Measurements from ENCODE around the gene RTN4RL1. TPM values are rescaled to one million over a fixed set of nuclear protein-coding genes. Genes with fewer than 3 reads are reported as not detected.
A peak's percentile ranks its signal among the peaks of the same experiment; 100 is the strongest.

Gene RTN4RL1
- total and polyA plus RNA-seq, 9 of the 15 experiments (the other 6 are each of a cell fraction or from before 2014, with no cell fraction given) = 0.04 to 0.06 (median 0.04) TPM; not detected in 5

- FAIRE-seq = no peak
- CTCF ChIA-PET (ENCODE audit: low intra/inter-chr PET ratio) = no interaction called here
- peaks cover 0 to 47% of the 10 kb centered on the region in 2 experiments; a peak in 2 of 5 replicates for H3K4me1 ChIP-seq (replicated peaks in 1 of 2; ENCODE audit: control insufficient read depth in 2 of 2, insufficient read depth in 2 of 2, low read length in 2 of 2)
- H3K36me3 ChIP-seq (ENCODE audit: control insufficient read depth, insufficient read depth, low read length) = no peaks in the 10 kb centered on the region; the same call in 2 of the 3 replicates
- no peak for ATAC-seq
- WGBS (ENCODE audit: insufficient coverage, low coverage, missing lambda C conversion rate) = 95% methylated on average over 7 of the region's 78 CpGs
- no TSS peak for BruUV-seq (replicated peaks)
- no peak overlapping the region for H3K4me2 ChIP-seq (ENCODE audit: insufficient read depth, low read length)
- intact Hi-C loops (cut with micrococcal nuclease) = loop anchor here (10.0 kb wide), 1 partner anchor 116 kb away; no protein-coding TSS in a partner anchor
- POLR2A ChIA-PET = interaction anchor here (0.6 to 0.7 kb wide), 2 partner anchors 26 to 96 kb away, joined by 3 read pairs; no protein-coding TSS in a partner anchor
- H3K27ac ChIP-seq (ENCODE audit: extremely low read depth, low read depth, low read length) = no peak overlapping the region
- no peak for DNase-seq (ENCODE audit: extremely low read depth in 1 of 4, low spot score in 3 of 4)
- H3K9me3 ChIP-seq (replicated peaks; ENCODE audit: control insufficient read depth, insufficient read depth, low read depth, low read length) = no peaks in the 10 kb centered on the region
- H3K4me3 ChIP-seq = no peak overlapping the region
- H4K20me1 ChIP-seq (replicated peaks; ENCODE audit: control insufficient read depth, insufficient read depth, low read length) = no peaks in the 10 kb centered on the region
- no peaks in the 10 kb centered on the region for H3K27me3 ChIP-seq (ENCODE audit: control insufficient read depth in 2 of 2, insufficient read depth in 2 of 2, low read length in 2 of 2)
- no peak overlapping the region for H3K9ac ChIP-seq (ENCODE audit: insufficient read depth in 1 of 2, low read depth in 2 of 2, low read length in 2 of 2)
- H3K79me2 ChIP-seq (ENCODE audit: control insufficient read depth, insufficient read depth, low read length) = no peaks in the 10 kb centered on the region
- H3K9me1 ChIP-seq (ENCODE audit: control insufficient read depth, insufficient read depth, low read length) = no peaks in the 10 kb centered on the region
- H2AFZ ChIP-seq (ENCODE audit: low read depth, low read length) = no peak overlapping the region
- in situ Hi-C loops (cut with MboI) = no loop called here
- TF ChIP-seq SMAD2 (IDR thresholded peaks at IDR 0.05; ENCODE audit: low read depth, low read length) = no peak
- no peak for TF ChIP-seq ZZZ3 (IDR thresholded peaks at IDR 0.05)
- TF ChIP-seq CXXC5 (CRISPR knock-in tag; IDR thresholded peaks at IDR 0.05) = no peak
- TF ChIP-seq ZFP30 (CRISPR knock-in tag; IDR thresholded peaks at IDR 0.05; ENCODE audit: borderline replicate concordance) = no peak
- TF ChIP-seq ZNF253 (CRISPR knock-in tag; conservative IDR thresholded peaks at IDR 0.05) = no peak
- TF ChIP-seq GTF2E2 (tag; IDR thresholded peaks at IDR 0.05) = no peak
- TF ChIP-seq ARID1B (IDR thresholded peaks at IDR 0.05) = no peak
- no peak for TF ChIP-seq ZNF717 (CRISPR knock-in tag; IDR thresholded peaks at IDR 0.05)
- no peak for TF ChIP-seq FOS (IDR thresholded peaks at IDR 0.05; ENCODE audit: extremely low read depth, insufficient read length)
- TF ChIP-seq ZNF586 (CRISPR knock-in tag; conservative IDR thresholded peaks at IDR 0.05) = no peak
- no peak for TF ChIP-seq SMAD1 (IDR thresholded peaks at IDR 0.05; ENCODE audit: low read depth, low read length, partially characterized antibody)
- TF ChIP-seq ZBTB43 (CRISPR knock-in tag; IDR thresholded peaks at IDR 0.05) = no peak
- TF ChIP-seq ZFX (CRISPR knock-in tag; IDR thresholded peaks at IDR 0.05) = peak; percentile 65
- no peak for TF ChIP-seq ZEB2 (IDR thresholded peaks at IDR 0.05)
- no peak for TF ChIP-seq THRB (CRISPR knock-in tag; conservative IDR thresholded peaks at IDR 0.05)
- no peak for TF ChIP-seq NRF1 (conservative IDR thresholded peaks at IDR 0.05 in 1 of 2, IDR thresholded peaks at IDR 0.05 in 1 of 2)
- TF ChIP-seq HSF4 (CRISPR knock-in tag; IDR thresholded peaks at IDR 0.05; ENCODE audit: borderline replicate concordance) = no peak
- TF ChIP-seq JUN (IDR thresholded peaks at IDR 0.05; ENCODE audit: borderline replicate concordance, low read depth, low read length) = no peak
- TF ChIP-seq JUN (CRISPR knock-in tag; IDR thresholded peaks at IDR 0.05; ENCODE audit: borderline replicate concordance) = no peak
- TF ChIP-seq ZNF140 (CRISPR knock-in tag; IDR thresholded peaks at IDR 0.05) = no peak
- no peak for TF ChIP-seq SP1 (CRISPR knock-in tag; IDR thresholded peaks at IDR 0.05)
- no peak for TF ChIP-seq MTA3 (IDR thresholded peaks at IDR 0.05; ENCODE audit: borderline replicate concordance)
These were observed 33.7 kb upstream of the RTN4RL1 start for GRCh38 chr17:2058586-2059546.
